ENCODE measurements around the gene SYNJ2.

The SYNJ2 gene

DNA sequence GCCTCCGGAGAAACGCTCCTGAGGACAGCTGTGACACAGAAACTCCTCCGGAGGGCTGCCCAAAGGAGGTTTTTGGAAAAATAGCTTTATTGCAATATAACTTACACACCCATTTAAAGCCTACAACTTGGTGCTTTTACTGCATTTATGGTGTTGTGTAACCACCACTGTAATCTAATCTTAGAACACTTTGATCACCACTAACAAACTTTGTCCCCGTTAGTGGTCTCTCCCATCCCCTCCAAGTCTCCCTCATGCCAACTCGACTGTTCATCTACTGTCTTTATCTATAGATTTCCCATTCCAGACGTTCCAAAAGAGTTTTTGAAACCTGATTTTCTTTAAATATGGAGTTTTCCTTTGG, 62.8 kb downstream of the SYNJ2 start:
- DNase-seq = no peak

DNA sequence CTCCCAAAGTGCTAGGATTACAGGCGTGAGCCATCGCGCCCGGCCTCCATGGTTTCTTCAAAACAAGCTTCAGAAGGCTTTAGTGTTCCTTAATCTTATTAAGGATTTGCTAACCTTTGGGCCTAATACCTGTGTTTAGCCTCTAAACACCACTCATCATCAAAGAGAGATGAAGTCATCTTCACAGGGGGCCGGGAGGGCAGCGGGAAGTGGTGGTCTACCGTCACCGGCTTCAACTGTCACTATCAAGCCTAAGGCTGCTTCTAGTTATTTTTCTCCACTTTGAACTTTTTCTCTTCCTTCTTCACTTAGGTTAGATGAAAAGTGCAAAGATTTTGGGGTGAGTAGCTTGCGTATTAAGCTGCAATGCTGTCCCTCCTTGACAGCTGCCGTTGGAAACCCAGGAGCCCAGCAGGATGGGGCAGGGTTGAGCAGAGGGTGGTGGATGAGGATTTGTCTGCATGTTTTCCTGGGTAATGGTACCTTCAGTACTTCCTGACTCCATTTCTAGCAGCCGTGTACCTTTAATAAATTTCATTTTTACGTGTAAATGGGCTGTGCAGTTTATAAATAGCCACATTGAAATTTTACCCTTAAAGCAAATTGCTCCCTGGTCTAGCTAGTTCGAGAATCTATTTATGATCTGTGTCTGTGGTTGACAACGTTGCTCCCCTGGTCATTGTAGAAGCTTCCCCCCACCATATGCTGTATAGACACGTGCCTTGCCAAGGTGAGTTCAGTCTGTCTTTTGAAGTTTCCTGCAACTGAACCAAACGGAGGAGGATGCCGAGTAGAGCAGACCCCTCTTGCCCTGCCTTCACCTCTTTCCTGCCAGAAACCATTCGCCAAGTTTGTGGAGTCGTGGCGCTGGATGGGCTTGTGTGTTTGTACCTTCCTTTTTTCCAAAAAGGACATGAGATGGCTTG, 64.8 kb downstream of the SYNJ2 start:
- DNase-seq = no peak

DNA sequence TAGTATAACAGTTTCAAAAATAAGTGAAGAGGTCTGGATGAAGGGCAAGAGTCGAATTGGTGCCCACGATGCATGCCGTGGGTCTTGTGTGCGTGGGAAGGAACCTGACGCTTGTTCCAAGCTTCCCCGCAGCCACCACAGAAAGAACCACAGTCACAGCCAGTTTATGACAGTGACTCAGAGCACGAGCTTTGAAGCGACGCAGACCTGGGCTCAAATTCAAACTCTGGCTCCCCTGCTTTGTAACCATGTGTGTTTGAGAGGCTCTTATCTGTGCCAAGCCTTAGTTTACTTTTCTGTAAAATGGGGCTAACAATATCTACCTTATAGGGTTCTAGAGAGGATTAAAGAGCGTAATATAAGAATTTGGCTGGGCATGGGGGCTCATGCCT, 65.5 kb downstream of the SYNJ2 start:
- peak; percentile 73 for DNase-seq

DNA sequence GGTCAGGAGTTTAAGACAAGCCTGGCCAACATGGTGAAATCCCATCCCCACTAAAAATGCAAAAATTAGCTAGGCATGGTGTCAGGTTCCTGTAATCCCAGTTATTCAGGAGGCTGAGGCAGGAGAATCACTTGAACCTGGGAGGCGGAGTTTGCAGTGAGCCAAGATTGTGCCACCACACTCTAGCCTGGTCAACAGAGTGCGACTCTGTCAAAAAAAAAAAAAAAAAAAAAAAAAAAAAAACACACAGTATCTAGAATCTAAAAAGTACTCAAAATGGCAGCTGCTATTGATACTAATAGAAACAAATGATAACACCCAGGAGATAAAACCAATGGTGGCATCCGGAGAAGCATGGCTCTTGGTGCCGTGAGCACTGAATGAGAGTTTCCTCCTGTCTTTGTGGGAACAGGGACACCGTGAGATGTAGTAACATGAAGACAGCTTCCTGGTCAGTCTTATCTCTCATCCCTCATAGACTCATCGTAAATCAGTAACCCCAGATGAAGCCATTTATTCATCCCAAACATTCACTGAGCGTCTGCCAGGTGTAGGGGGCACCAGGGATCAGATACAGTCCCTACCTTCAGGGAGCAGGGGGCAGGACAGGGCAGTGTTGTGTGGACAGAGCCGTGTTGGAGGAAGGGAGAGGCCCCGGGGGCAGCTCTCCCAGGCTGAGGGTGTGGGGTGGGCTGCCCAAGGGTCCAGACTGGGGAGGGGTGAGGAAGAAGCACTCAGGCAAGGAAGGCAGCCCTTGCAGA, 66.1 kb downstream of the SYNJ2 start:
- no peak for DNase-seq

DNA sequence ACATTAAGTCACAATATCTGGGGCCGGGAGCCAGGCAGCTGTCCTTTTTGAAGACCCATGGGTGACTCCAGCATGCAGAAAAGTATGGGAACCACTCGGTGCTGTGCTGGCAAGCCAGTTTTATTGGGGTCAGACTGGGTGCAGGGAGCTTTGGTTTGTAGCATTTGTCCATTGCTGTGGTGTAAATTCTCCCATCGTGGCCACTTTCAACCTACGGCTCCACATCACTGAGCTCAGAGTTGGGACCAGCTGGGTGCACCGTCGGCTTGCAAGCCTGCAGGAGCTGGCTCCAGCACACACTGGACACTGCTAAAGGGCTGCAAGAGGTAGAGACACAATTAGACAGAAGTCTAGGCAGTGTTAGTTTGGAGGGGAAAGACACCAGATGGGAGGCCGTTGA, 66.9 kb downstream of the SYNJ2 start:
- no peak for DNase-seq

DNA sequence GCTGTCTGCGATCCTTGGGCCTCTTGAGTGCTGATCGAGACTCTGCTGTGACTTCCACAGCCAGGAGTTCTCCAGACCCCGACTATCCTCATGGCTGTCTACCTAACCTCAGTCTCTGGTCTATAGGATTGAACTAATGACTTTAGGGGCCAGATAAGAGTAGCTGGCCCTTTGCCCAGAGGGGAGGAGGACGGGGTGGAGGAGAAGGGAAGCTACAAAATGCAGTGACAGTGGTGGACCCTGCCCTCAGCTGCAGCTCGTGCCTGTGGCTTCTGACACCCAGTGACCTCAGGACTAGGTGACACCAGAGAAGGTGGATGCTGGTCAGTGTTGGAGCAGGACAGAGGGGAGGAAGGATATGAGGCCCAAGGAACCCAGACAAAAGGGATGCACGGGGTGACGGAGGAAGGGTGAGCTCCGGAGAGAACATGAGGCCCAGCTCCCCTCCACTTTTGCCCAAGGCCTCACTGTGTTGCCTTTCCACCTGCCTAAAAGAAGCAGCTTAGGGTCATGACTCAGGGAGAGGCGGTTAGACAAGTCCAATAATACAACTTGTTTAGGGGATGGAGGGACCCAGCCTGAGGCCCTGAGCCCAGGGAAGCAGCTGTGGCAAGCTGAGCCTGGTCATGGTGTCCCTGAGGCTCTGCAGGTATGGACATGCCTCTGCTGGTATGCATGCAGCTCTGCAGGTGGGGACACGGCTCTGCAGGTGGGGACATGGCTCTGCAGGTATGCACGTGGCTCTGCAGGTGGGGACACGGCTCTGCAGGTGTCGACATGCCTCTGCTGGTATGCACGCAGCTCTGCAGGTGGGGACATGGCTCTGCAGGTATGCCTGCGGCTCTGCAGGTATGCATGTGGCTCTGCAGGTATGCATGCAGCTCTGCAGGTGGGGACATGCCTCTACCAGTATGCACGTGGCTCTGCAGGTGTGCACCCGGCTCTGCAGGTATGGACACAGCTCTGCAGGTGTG, 67.7 kb downstream of the SYNJ2 start:
- DNase-seq = no peak

DNA sequence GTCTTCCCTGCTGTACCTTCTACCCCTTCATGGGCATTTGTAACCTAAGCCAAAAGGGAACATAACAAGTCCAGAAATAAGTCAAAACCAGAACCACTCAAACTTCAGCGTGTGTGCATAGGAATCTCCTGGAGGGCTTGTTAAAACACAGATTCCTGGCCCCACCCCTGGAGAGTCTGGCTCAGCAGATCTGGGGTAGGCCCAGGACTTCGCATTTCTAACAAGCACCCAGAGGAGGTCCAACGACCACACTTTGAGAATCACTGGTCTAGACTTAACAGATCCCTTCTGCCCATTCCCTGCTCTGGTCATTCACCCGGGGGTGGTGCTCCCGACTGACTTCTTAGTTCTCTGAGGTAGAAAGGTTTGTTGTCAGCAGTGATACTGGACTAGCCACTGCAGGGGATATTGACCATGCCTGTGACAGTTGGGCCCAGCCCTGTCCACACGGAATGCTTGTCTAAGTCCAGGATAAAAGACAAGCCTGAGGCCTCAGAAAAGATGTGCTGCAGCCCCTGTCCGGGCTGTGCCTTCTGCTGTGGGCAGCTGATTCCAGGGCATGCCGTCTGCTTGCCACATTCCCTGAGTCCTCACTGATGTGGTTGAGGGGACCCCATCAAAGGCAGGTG, 68.6 kb downstream of the SYNJ2 start:
- no peak for DNase-seq

DNA sequence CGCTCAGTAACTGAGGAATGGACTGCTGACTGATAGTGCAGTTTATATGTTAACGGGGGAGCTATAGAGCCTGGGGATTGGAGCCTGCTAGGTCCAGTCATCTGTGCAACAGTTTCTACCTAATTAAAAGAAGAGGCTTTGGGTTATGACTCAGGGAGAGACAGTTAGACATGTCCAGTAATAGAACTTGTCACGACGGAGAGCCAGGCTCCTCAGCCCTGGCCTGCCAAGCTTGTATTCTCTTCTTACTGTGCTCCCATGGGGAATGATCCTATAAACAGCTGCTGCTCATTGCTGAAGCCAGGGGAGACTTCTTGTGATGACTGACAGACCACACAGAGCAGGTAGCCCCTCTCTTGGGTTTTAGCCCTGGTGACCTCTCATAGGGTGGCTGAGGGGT, 69.3 kb downstream of the SYNJ2 start:
- no peak for DNase-seq

DNA sequence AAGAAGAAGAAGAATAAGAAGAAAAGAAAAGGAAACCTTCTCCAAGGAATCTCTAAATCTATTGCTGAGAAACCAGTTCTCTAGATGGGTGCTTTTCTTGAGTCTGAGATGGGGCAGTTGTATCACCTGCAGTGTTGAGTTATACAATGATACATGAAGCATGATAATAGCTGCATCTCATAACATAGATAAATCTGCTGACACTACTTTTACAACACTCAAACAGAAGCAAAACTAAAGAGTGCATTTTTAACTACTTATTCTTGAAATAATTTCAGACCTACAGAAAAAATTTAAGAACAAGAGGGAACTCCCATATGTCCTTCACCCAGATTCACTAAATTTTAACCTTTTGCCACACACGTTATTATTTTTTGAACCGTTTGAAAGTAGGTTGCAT, 70.3 kb downstream of the SYNJ2 start:
- no peak for DNase-seq

DNA sequence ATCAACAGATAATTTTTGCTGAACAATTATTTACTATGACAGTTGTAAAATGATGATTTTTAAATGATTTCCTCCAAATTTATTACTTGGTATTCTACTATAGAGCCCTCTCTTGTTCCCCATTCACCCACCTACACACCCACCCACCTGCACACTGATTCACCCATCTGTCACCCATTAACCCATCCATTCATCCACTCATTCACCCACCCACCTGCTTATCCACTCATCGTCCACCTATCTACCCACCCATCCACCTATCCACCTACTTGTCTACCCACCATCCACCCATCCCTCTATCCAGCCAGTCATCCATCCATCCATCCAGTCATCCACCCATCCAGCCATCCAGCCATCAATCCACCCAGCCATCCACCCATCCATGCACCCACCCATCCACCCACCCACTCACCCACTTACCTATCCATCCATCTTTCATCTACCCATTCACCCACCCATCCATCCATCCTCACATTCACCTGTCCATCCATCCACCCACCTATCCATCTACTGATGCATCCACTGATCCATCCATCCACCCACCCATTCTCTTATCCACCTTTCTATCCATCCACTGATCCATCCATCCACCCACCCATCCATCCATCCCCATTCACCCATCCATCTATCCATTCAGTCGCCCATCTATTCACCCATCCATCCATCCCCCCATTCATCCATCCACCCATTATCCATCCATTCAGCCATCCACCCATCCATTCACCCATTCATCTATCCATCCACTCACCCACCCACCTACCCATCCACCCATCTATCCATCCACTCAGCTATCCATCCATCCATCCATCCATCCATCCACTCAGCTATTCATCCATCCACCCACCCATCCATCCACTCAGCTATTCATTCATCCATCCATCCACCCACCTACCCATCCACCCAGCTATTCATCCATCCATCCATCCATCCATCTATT, 72.0 kb downstream of the SYNJ2 start:
- peak; percentile 54 for DNase-seq

DNA sequence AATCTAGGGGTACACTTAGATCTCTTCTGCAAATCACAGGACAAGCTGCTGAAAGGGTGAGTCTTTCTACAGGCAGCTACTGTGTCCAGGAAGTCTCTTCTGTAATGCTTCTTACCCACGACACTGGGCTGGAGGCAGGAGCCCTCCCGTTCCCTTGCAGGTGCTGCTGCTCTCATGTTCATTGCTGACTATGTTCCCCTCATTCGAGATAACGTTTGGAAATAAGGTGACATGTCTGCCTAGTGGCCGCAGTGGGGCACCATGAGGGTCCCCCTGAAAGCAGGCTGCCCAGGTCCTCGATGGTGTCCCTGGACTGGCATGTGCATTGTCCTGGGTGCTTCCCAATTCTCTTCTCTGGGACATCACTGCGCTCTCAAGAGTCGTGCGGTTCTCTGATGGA, 74.7 kb downstream of the SYNJ2 start:
- no peak for DNase-seq

DNA sequence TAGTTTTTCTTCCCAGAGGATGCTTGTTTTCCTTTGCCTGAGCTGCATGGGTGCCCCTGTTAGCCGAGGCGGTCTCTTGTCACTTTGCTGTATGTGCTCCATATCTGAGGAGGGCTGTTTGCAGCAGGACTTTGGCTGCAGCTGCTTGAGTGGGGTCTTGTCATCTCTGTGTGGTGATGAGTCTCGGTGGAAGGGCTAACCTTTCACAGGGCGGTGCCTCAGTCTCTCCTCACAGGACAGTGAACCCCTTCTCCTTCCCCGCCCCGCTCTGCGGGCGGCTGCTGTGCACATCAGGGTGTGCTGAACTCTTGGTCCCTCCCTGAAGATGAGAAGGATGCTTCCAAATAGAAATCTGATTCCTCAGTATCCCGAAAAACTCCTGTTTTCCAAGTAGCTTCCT, 75.1 kb downstream of the SYNJ2 start:
- no peak for DNase-seq

DNA sequence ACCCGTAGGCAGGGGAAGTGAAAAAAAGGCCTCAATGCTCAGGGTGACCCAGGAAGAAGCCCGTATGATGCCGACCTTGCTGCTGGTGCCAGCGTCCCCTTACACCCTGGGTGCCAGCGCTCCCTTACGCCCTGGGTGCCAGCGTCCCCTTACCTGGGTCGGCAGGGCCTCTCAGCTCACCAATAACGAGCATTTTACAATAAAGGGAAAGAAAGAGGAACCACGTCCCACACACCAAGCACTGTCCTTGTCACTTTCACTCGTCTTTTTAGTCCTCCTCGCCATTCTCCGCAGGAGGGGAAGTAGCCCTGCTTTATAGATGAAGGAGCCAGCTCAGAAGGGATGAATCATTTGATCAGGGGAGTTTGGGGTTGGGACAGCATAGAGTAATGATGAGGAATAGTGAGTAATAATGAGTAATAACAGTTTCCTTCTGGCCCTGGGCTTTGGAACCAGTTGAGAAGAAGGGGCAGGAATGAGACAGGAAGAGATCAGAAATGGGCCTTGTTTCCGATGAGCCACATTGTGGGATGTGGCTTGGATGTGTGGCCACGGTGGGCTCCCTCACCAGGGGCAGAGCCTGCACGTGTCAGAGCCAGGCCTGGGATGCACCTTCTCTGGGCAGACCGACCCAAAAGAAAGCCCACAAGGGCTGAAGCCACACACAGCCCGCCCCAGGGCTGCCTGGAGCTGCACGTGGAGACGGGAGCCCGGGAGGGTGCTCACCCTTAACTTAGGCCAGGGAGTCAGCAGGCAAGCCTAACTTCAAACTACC, 75.7 kb downstream of the SYNJ2 start:
- no peak for DNase-seq

DNA sequence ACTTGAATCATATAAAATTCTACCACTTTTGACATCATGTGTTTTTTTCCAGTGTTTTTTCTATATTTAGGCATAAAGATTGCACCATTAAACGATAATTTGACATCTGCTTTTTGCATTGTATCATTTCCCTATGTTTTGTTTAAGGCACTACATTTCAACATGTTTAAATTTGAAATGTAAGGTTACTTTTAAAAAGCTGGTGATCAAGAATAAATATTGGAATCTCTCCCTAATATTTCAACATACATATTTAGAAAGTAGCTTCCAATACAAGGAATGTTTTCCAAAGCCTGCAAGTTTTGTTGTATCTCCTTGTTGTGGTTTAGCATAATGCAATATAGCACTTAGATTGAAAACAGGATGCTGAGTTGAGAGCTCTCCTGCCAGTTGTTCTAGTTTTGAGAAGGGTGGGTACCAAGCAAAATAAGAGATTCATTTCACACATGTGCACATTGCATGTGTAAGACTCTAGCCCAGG, 76.5 kb downstream of the SYNJ2 start:
- no peak for DNase-seq

DNA sequence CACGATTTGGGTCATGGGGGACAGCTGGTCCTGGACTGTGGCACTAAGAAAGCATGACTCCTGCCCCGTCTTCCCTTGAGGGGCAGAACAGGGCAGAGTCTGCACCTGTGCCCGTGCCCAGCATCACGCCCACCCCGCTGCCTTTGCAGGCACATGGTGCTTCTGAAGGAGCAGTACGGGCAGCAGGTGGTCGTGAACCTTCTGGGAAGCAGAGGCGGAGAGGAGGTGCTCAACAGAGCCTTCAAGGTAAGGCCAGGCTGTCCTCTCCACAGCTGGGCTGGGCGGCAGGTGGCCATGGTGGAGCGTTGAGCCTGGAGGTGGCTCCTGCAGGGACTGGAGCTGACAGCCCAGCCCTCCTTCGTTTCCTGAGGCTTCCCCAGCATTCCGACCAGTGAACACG, 77.4 kb downstream of the SYNJ2 start:
- DNase-seq = no peak

DNA sequence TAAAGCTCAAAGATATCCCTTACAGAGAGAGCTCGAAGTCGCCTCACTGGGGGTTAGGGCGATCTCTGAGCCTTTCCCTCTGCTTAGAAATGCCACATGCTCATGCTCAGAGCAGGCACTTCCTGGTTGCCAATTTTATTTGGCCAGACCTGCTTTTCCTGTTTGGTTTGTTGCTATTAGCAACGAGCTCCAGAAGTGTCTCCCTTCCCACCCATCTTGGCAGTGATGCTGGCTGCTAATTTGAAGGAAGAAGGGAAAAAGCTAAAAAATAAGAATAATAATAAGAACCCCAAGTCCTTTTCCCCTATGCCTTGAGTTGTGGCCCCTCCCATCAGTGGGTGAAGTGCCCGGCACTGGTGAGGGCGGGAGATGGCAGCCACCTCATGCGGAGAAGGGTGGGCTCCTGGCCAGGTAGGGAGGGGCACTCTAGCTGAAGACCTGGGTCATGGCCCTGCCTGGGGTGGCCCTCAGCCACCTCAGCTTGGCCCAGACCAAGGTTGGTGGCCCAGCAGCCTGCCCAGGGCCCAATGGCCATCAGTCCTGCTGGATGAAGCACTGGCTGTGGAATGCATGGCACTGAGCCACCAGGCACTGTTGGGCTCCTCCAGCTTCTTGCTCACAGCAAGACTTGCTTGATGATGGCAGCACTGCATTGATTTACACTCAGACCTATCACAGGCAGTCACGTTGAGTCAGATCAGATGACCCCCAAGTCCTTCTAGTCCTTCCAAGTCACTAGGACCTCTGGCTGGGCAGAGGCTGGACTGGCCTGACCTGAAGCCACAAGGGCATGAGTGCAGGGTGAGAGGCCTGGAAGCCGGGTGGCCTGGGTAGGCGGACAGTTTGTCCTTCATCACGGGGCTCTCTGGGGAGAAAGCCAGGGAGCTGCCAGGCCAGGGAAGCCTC, 79.0 kb downstream of the SYNJ2 start:
- DNase-seq = no peak

DNA sequence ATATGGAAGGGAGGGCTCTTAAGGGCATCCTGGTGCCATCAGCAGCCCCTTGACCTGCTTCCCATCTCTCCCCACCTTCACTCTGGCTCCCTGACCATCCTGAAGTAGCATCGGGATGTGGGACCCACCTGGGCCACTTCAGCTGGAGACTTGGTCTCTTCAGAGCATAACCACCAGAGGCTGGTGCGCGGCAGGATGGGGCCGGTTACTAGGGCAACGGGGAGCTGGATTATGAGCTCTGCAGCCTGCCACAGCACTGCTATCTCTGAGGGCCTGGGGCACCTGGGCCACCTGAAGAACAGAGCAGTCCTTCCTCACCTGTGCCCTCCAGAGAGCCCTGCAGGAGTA, 79.7 kb downstream of the SYNJ2 start:
- no peak for DNase-seq

DNA sequence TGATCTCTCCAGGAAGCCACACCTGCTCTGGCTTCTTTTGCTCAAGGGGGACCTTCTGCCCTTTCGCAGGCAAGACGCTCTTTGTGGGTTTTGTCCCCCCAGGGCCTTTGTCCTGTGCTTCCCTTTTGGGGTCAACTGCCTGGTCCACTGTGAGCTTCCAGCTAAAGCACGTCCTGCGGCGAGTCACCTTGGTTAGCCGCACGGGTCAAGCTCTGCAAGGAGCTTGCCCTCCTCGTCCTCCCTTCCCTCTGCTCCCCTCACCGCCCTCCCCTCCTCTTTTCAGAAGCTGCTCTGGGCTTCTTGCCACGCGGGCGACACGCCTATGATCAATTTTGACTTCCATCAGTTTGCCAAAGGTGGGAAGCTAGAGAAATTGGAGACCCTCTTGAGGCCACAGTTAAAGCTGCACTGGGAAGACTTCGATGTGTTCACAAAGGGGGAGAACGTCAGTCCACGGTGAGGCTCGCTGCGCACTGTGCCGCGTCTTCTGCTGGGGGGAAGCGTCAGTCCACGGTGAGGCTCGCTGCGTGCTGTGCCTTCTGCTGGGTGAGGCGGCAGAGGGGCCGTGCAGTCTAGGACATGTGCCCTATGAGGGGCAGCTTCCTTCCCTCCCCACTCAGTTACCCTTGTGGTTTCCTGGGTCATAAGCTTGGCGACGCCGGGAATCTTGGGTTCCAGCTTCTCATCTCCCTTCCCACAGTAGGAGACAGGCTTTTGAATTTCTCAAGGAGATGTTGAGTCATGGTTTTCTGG, 80.2 kb downstream of the SYNJ2 start:
- no peak for DNase-seq

DNA sequence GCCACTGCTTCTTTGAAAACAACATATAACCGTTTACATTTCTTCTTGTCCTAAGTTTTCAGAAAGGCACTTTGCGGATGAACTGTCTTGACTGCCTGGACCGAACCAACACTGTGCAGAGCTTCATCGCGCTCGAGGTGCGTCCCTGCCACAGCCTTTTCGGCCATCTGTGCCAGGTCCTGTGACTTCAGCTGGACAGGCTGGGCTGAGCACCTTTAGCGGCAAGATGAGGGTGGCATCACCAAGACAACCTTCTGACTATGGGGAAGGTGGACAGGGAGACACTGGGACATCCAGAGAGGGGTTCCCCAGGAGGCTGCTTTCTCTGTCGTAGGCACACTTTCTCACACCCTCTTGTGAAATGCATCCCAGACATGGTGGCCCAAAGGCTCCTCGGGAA, 82.1 kb downstream of the SYNJ2 start:
- no peak for DNase-seq

Measured in activated CD8-positive, alpha-beta memory T cell treated with anti-CD3 and anti-CD28 coated beads, Interleukin-2, amount 50 U/mL, for 4 hours (primary cell).